Gastrocnemius medialis (tissue), 4 donors: Measurements from ENCODE around the gene CD82.

ENCODE experiments used
- POLR2A ChIP-seq, 2 donors: fragments of 450-650 bp; IDR thresholded peaks; one replicate each; pipeline ENCODE4 v1.6.1; 2017; ENCODE audit warnings: antibody characterized with exemption in 2 of 2, mild to moderate bottlenecking in 2 of 2, moderate library complexity in 2 of 2
- TF ChIP-seq, protein P1 (sequence below), 5 experiments: fragments of 450-650 bp in 3 of 5; fragments of 200-600 bp in 2 of 5; sonication (generic) in 2 of 5; IDR thresholded peaks in 4 of 5; conservative IDR thresholded peaks in 1 of 5; 1 replicate in 4 of 5; 2 replicates in 1 of 5; pipeline ENCODE4 v1.5.1; 2016 to 2019; ENCODE audit warnings: antibody characterized with exemption in 5 of 5, mild to moderate bottlenecking in 3 of 5, moderate library complexity in 3 of 5

DNA sequence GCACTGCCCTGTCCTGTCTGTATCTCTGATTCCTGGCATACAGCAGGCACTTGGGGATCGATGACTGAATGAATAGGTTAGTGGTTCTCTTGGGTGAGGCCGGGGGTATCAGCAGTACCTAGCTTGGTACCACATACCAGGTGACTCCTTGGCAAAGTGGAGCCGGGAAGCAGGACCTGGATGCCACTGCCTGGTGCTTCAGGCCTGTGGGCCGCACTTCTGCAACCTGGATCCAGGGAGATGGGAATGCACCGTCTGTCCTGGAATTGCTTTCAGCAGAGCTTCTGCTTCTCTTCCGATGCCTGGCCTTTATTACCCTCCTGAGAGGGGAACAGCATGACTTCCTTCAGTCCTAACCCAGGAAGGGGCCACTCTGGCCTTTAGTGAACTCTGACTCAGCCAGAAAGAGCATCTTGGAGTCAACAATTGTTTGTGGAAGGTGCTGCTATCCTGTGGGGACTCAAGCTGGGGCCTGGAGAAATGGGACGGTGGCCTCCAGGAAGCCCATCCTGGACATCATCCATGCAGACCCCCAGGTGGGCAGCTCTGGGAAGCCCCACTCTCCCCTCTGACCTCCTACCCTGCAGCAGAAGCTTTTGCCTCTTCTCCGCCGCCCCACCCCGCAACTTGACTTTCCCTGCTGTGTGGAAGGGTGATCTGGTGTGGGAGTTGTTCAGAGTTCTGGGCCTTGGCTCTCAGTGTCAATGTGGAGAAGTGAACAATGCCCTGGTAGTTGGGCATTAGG is 5.1 kb downstream of the CD82 start:
- TF ChIP-seq POLR2A (IDR thresholded peaks at IDR 0.05): no peak
- TF ChIP-seq, protein P1, sequence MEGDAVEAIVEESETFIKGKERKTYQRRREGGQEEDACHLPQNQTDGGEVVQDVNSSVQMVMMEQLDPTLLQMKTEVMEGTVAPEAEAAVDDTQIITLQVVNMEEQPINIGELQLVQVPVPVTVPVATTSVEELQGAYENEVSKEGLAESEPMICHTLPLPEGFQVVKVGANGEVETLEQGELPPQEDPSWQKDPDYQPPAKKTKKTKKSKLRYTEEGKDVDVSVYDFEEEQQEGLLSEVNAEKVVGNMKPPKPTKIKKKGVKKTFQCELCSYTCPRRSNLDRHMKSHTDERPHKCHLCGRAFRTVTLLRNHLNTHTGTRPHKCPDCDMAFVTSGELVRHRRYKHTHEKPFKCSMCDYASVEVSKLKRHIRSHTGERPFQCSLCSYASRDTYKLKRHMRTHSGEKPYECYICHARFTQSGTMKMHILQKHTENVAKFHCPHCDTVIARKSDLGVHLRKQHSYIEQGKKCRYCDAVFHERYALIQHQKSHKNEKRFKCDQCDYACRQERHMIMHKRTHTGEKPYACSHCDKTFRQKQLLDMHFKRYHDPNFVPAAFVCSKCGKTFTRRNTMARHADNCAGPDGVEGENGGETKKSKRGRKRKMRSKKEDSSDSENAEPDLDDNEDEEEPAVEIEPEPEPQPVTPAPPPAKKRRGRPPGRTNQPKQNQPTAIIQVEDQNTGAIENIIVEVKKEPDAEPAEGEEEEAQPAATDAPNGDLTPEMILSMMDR (IDR thresholded peaks at IDR 0.05 in 4 of 5, conservative IDR thresholded peaks at IDR 0.05 in 1 of 5): no peak
